IgD-negative memory B cell (primary cell): ENCODE results near the gene NCBP3. TPM values are rescaled to one million over a fixed set of nuclear protein-coding genes. Genes with fewer than 3 reads are reported as not detected.
"Not testable (repeated sequence)": the region's sequence is repeated elsewhere in the genome, so short reads cannot be mapped to it uniquely, and the experiment has no call there.

Source experiments
- H3K27ac Mint-ChIP-seq, 3 donors: one replicate each; pipeline ENCODE4 v1.8.0; 2020 to 2022; ENCODE audit warnings: mild to moderate bottlenecking in 3 of 3, mixed read lengths in 3 of 3, moderate library complexity in 1 of 3
- H3K27me3 Mint-ChIP-seq: one replicate; pipeline ENCODE4 v1.8.0; 2021; ENCODE audit warnings: mixed read lengths
- H3K36me3 Mint-ChIP-seq: one replicate; pipeline ENCODE4 v1.8.0; 2020; ENCODE audit warnings: mild to moderate bottlenecking, mixed read lengths
- H3K4me1 Mint-ChIP-seq, 3 donors: one replicate each; pipeline ENCODE4 v1.8.0; 2020 to 2022; ENCODE audit warnings: mixed read lengths in 3 of 3, mild to moderate bottlenecking in 1 of 3
- H3K4me3 Mint-ChIP-seq, 4 donors: one replicate each; pipeline ENCODE4 v1.8.0; 2020 to 2022; ENCODE audit warnings: mild to moderate bottlenecking in 4 of 4, mixed read lengths in 4 of 4, moderate library complexity in 3 of 4
- H3K9me3 Mint-ChIP-seq, 3 donors: one replicate each; pipeline ENCODE4 v1.8.0; 2020 to 2021; ENCODE audit warnings: mixed read lengths in 3 of 3, mild to moderate bottlenecking in 1 of 3
- polyA plus RNA-seq: library from polyadenylated mRNA; unstranded; fragments of 300-500 nt; fragmentation: Illumina TruSeq; gene quantifications from one replicate; pipeline ENCODE4 v1.2.3, GENCODE V29; 2021

The NCBP3 gene
- polyA plus RNA-seq, 1 donor from 2014 or later: 12.5 TPM

DNA sequence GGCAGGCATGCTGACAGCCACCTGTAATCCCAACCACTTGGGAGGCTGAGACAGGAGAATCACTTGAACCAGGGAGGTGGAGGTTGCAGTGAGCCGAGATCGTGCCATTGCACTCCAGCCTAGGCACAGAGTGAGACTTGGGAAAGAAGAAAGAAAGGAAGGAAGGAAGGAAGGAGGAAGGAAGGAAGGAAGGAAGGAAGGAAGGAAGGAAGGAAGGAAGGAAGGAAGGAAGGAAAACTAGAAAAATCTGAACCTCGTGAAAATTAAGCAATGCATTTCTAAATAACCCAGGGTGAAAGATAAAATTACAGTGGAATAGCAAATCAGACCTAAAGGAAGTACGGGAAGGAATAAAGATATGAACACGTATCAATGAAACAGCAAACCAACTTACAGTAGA lies 60.7 kb downstream of the NCBP3 start:
- H3K27ac Mint-ChIP-seq: not testable (repeated sequence)

GRCh38 chr17:3782751-3783150 lies 63.3 kb downstream of the NCBP3 start:
- Mint-ChIP-seq H3K9me3 (no peaks in the 10 kb centered on the region), H3K27ac (no peak overlapping the region), H3K27me3 (no peaks in the 10 kb centered on the region), H3K4me3 (no peak overlapping the region), H3K4me1 (peaks cover 0 to 1% (median 0%) of the 10 kb centered on the region in 3 donors), H3K36me3 (no peaks in the 10 kb centered on the region)

More for the DNA sequence above, 60.7 kb downstream of the NCBP3 start:
- not testable (repeated sequence) for H3K27me3 Mint-ChIP-seq, H3K4me1 Mint-ChIP-seq, H3K9me3 Mint-ChIP-seq, H3K36me3 Mint-ChIP-seq
- H3K4me3 Mint-ChIP-seq: peak overlapping the region in 1 of 4 donors; percentile 79

DNA sequence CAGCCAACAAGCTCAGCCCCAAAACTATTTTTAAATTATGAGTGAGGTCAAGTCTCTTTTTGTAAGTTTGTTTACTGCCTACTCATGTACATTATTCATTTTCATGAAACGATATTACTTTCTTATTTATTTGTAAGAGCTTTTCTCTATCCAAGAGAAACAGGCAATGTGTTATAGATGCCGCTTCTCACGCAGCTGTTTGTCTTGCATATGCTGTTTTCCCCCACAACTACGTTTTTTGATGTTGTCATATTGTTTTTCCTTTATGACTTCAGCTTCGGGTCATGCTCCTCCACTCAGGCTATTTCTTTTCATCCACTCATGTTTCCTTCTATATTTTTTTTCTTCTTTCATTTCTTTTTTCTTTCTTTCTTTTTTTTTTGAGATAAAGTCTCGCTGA lies 65.1 kb downstream of the NCBP3 start:
- Mint-ChIP-seq H3K4me1 (peaks cover 0 to 1% (median 0%) of the 10 kb centered on the region in 3 donors), H3K27ac (no peak overlapping the region), H3K36me3 (no peaks in the 10 kb centered on the region), H3K9me3 (no peaks in the 10 kb centered on the region), H3K4me3 (no peak overlapping the region), H3K27me3 (no peaks in the 10 kb centered on the region)

DNA sequence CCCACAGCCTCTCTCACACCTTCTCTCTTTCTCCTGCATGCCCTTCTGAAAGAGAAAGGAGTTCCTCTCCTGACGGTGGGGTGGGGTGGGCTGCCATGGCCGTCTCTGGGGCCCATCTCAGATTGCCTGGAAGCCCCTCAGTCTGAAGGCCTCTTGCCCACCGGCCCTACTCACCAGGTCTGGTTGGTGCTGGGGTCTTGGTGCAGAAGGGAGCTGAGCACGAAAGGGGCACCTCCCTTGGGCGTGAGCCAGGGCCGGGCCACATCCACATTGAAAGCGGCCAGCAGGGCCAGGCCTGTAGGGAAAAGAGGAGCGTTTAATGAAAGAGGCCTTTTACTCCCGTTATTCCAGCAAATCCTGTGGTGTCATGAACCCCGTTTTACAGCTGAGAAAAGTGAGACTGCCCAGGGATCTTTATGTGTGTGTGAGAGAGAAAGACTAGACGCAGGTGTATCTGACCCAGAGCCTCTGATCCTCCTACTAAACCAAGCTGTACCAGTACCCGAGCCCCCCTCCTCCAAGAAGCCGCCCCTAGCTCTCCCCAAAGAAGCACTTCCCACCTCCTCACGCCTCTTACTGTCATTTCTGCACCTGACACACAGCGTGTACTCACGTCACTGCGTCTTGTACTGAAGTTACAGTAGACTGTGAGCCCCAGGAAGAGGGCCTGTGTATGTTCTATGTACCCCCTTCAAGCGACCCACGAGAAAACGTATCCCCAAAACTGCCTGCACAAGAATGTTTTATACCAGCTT lies 68.5 kb downstream of the NCBP3 start:
- no peaks in the 10 kb centered on the region for H3K4me1 Mint-ChIP-seq
- no peaks in the 10 kb centered on the region for H3K36me3 Mint-ChIP-seq
- H3K27ac Mint-ChIP-seq: no peak overlapping the region
- H3K27me3 Mint-ChIP-seq: no peaks in the 10 kb centered on the region
- H3K4me3 Mint-ChIP-seq: no peak overlapping the region
- no peaks in the 10 kb centered on the region for H3K9me3 Mint-ChIP-seq

- Mint-ChIP-seq H3K27me3 (no peaks in the 10 kb centered on the region), H3K4me3 (no peak overlapping the region), H3K36me3 (no peaks in the 10 kb centered on the region), H3K9me3 (no peaks in the 10 kb centered on the region), H3K27ac (no peak overlapping the region), H3K4me1 (peaks cover 0 to 8% (median 6%) of the 10 kb centered on the region in 3 donors)
Measured at GRCh38 chr17:3773966-3774365, 72.1 kb downstream of the NCBP3 start.

DNA sequence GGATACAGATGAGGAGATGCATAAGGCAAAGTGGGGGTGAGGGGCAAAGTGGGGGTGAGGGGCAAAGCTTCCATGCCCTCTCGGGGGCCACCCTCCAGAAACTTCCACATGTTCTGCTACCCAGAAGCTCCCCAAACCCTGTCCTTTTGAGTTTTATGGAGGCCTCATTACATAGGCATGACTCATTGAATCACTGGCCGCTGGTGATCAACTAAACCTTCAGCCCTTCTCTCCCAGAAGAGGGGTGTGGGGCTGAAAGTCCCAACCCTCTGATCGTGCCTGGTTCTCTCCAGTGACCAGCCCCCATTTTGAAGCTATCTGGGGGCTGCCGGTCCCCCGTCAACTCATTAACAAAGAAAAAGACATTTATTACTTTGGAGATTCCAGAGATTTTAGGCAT lies 72.5 kb downstream of the NCBP3 start:
- H3K4me1 Mint-ChIP-seq: peaks cover 0 to 8% (median 6%) of the 10 kb centered on the region in 3 donors

DNA sequence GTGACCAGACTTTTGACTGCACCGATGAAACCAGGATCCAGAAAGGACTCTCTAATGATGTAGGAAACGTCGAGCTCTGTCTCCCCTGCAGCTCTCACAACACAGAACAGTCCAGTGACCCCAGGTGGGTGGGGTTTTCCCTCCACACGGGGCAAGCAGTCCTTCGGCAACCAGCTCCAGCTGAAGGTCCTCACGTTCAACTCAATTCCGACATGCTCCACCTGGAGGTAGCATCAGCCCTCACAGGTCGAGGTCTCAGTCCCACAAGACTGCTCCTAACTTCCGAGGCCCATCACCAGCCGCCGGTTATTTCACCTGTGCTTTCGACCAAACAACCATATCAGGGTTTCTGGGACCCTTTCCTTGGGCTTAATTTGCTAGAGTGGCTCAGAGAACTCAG lies 73.3 kb downstream of the NCBP3 start:
- Mint-ChIP-seq H3K4me3 (no peak overlapping the region), H3K27me3 (no peaks in the 10 kb centered on the region), H3K27ac (no peak overlapping the region), H3K4me1 (peaks cover 0 to 8% (median 6%) of the 10 kb centered on the region in 3 donors), H3K9me3 (no peaks in the 10 kb centered on the region), H3K36me3 (no peaks in the 10 kb centered on the region)

More for the DNA sequence above, 72.5 kb downstream of the NCBP3 start:
- H3K27ac Mint-ChIP-seq: no peak overlapping the region
- peak overlapping the region in 1 of 4 donors; percentile 32 for H3K4me3 Mint-ChIP-seq
- H3K36me3 Mint-ChIP-seq: no peaks in the 10 kb centered on the region
- H3K27me3 Mint-ChIP-seq: no peaks in the 10 kb centered on the region
- H3K9me3 Mint-ChIP-seq: no peaks in the 10 kb centered on the region

- no peaks in the 10 kb centered on the region for H3K36me3 Mint-ChIP-seq
- peak overlapping the region in 1 of 4 donors; percentile 27 for H3K4me3 Mint-ChIP-seq
- no peaks in the 10 kb centered on the region for H3K27me3 Mint-ChIP-seq
- H3K27ac Mint-ChIP-seq: no peak overlapping the region
- H3K4me1 Mint-ChIP-seq: peaks cover 3 to 9% (median 7%) of the 10 kb centered on the region in 3 donors
- H3K9me3 Mint-ChIP-seq: no peaks in the 10 kb centered on the region
Measured at GRCh38 chr17:3771140-3771539, 74.9 kb downstream of the NCBP3 start.

- no peaks in the 10 kb centered on the region for H3K36me3 Mint-ChIP-seq
- no peaks in the 10 kb centered on the region for H3K27me3 Mint-ChIP-seq
- peaks cover 7 to 12% (median 10%) of the 10 kb centered on the region in 3 donors for H3K4me1 Mint-ChIP-seq
- H3K27ac Mint-ChIP-seq: peak overlapping the region in 1 of 3 donors; percentile 50
- peak overlapping the region in 1 of 4 donors; percentile 33 for H3K4me3 Mint-ChIP-seq
- H3K9me3 Mint-ChIP-seq: no peaks in the 10 kb centered on the region
Measured at GRCh38 chr17:3770466-3770865, 75.6 kb downstream of the NCBP3 start.

DNA sequence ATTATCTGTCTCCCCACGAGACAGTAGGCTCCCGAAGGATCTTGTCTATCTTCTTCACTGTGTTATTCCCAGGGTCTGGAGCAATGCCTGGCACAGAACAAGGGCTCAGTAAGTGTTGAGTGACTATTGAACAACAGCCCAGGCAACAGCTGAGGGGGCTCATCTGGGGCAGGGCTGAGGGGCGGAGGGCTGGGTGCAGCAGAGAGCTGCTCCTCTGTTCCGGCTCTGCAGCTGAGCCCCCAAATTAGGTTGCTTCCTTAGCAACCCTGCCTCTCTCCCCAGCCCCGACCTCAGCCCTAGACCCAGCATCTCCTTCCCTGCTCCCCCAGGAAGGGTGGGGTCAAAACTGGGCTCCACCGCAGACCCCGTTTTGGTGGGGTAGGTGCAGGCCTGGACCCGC lies 77.3 kb downstream of the NCBP3 start:
- Mint-ChIP-seq H3K4me1 (peaks cover 10 to 17% (median 15%) of the 10 kb centered on the region in 3 donors), H3K9me3 (no peaks in the 10 kb centered on the region), H3K27ac (no peak overlapping the region), H3K4me3 (no peak overlapping the region), H3K36me3 (no peaks in the 10 kb centered on the region), H3K27me3 (no peaks in the 10 kb centered on the region)

DNA sequence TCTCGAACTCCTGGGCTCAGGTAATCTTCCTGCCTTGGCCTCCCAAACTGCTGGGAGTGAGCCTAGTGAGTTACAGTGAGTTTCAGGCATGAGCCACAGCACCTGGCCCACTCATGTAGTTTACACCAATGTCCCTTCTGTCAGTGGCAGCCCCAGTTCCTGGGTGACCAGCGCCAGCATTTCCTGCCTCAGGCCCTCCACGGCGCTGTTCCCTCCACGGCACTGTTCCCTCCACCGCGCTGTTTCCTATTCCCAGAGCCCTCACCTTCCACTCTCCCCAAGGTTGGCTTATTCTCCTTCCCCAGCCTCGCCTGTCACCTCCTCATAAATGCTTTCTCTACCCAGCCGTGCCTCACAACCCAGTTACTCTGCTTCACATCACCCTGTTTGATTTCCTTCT lies 77.7 kb downstream of the NCBP3 start:
- Mint-ChIP-seq H3K4me3 (peak overlapping the region in 1 of 4 donors; percentile 11), H3K4me1 (peaks cover 10 to 20% (median 18%) of the 10 kb centered on the region in 3 donors), H3K27ac (no peak overlapping the region), H3K36me3 (no peaks in the 10 kb centered on the region), H3K27me3 (no peaks in the 10 kb centered on the region), H3K9me3 (no peaks in the 10 kb centered on the region)

GRCh38 chr17:3766779-3767178 lies 79.3 kb downstream of the NCBP3 start:
- Mint-ChIP-seq H3K27me3 (no peaks in the 10 kb centered on the region), H3K9me3 (no peaks in the 10 kb centered on the region), H3K27ac (peak overlapping the region in 1 of 3 donors; percentile 8), H3K4me1 (peaks cover 10 to 22% (median 20%) of the 10 kb centered on the region in 3 donors), H3K36me3 (no peaks in the 10 kb centered on the region), H3K4me3 (no peak overlapping the region)

GRCh38 chr17:3765981-3766380 lies 80.1 kb downstream of the NCBP3 start:
- Mint-ChIP-seq H3K27me3 (no peaks in the 10 kb centered on the region), H3K27ac (peak overlapping the region; percentile 50 to 69 (median 54)), H3K36me3 (no peaks in the 10 kb centered on the region), H3K4me1 (peaks cover 10 to 21% (median 19%) of the 10 kb centered on the region in 3 donors), H3K9me3 (no peaks in the 10 kb centered on the region), H3K4me3 (peak overlapping the region in 3 of 4 donors; percentile 44 to 87 (median 81))

GRCh38 chr17:3763777-3764170 lies 82.3 kb downstream of the NCBP3 start:
- H3K4me3 Mint-ChIP-seq: peak overlapping the region in 1 of 4 donors; percentile 69
- peaks cover 10 to 16% (median 13%) of the 10 kb centered on the region in 3 donors for H3K4me1 Mint-ChIP-seq

GRCh38 chr17:3762922-3763776 lies 82.9 kb downstream of the NCBP3 start:
- H3K27ac Mint-ChIP-seq: peak overlapping the region in 2 of 3 donors; percentile 70 to 89
- no peaks in the 10 kb centered on the region for H3K27me3 Mint-ChIP-seq
- peak overlapping the region in 3 of 4 donors; percentile 13 to 82 (median 69) for H3K4me3 Mint-ChIP-seq
- peaks cover 2% of the 10 kb centered on the region for H3K36me3 Mint-ChIP-seq
- H3K4me1 Mint-ChIP-seq: peaks cover 10 to 16% (median 13%) of the 10 kb centered on the region in 3 donors
- peaks cover 0 to 4% (median 0%) of the 10 kb centered on the region in 3 donors for H3K9me3 Mint-ChIP-seq

More at GRCh38 chr17:3763777-3764170, 82.3 kb downstream of the NCBP3 start:
- Mint-ChIP-seq H3K27ac (peak overlapping the region in 2 of 3 donors; percentile 70 to 89), H3K27me3 (no peaks in the 10 kb centered on the region), H3K9me3 (peaks cover 0 to 4% (median 0%) of the 10 kb centered on the region in 3 donors), H3K36me3 (peaks cover 2% of the 10 kb centered on the region)
